GM23338 (cell line): Measurements from ENCODE around the gene PUM2. TPM values are rescaled to one million over a fixed set of nuclear protein-coding genes. Genes with fewer than 3 reads are reported as not detected.

ENCODE experiments used
- ATAC-seq: fragments of 200-7000 bp; cut with Tn5 transposase; 3 replicates; pipeline ENCODE4 v1.9.1; 2020
- DNase-seq: peaks from one replicate; pipeline ENCODE4 v3.0.0-alpha.2; 2015; ENCODE audit warnings: low spot score
- H2AFZ ChIP-seq: fragments of 200-600 bp; sonication (generic); 2 replicates; pipeline ENCODE4 v1.8.0; 2016; ENCODE audit warnings: antibody characterized with exemption, mild to moderate bottlenecking, moderate library complexity
- H3F3A ChIP-seq: fragments of 200-600 bp; sonication (generic); replicated peaks from 2 replicates; pipeline ENCODE4 v1.8.0; 2017; ENCODE audit warnings: antibody characterized with exemption, mixed run types, low read depth
- H3K27ac ChIP-seq: fragments of 200-600 bp; sonication (generic); 2 replicates; pipeline ENCODE4 v1.6.1; 2016; ENCODE audit warnings: low read depth
- H3K27me3 ChIP-seq: fragments of 200-600 bp; sonication (generic); 2 replicates; pipeline ENCODE4 v1.8.0; 2016; ENCODE audit warnings: mild to moderate bottlenecking, mixed run types, moderate library complexity; ENCODE audit not compliant: insufficient read depth
- H3K36me3 ChIP-seq: fragments of 200-600 bp; sonication (generic); 2 replicates; pipeline ENCODE4 v1.8.0; 2016; ENCODE audit warnings: mild to moderate bottlenecking; ENCODE audit not compliant: insufficient read depth
- H3K4me1 ChIP-seq: fragments of 200-600 bp; sonication (generic); 2 replicates; pipeline ENCODE4 v1.8.0; 2016; ENCODE audit warnings: mild to moderate bottlenecking, moderate library complexity; ENCODE audit not compliant: insufficient read depth
- H3K4me2 ChIP-seq: fragments of 200-600 bp; sonication (generic); 2 replicates; pipeline ENCODE4 v1.7.1; 2017; ENCODE audit warnings: mixed run types
- H3K4me3 ChIP-seq: fragments of 200-600 bp; sonication (generic); 2 replicates; pipeline ENCODE4 v1.6.1; 2016; ENCODE audit warnings: mixed run types
- H3K79me2 ChIP-seq: fragments of 200-600 bp; sonication (generic); replicated peaks from 2 replicates; pipeline ENCODE4 v1.8.0; 2017; ENCODE audit warnings: mild to moderate bottlenecking; ENCODE audit not compliant: insufficient read depth
- H3K9me2 ChIP-seq: fragments of 200-600 bp; sonication (generic); 2 replicates; pipeline ENCODE4 v1.8.0; 2017; ENCODE audit not compliant: insufficient read depth
- H4K20me1 ChIP-seq: fragments of 200-600 bp; sonication (generic); replicated peaks from 2 replicates; pipeline ENCODE4 v1.8.0; 2017; ENCODE audit warnings: mild to moderate bottlenecking; ENCODE audit not compliant: insufficient read depth
- H3K27ac Mint-ChIP-seq: 2 replicates; pipeline ENCODE4 v1.8.0; 2020; ENCODE audit warnings: inconsistent platforms, mild to moderate bottlenecking, moderate library complexity, mixed read lengths
- H3K27me3 Mint-ChIP-seq: 3 replicates; pipeline ENCODE4 v1.8.0; 2022; ENCODE audit warnings: low read depth, mild to moderate bottlenecking, moderate library complexity, mixed read lengths, inconsistent platforms; ENCODE audit not compliant: insufficient read depth, poor library complexity
- H3K36me3 Mint-ChIP-seq: 3 replicates; pipeline ENCODE4 v1.8.0; 2021; ENCODE audit warnings: low read depth, mild to moderate bottlenecking, inconsistent platforms, moderate library complexity, mixed read lengths
- H3K4me1 Mint-ChIP-seq: 3 replicates; pipeline ENCODE4 v1.8.0; 2020; ENCODE audit warnings: mild to moderate bottlenecking, inconsistent platforms, mixed read lengths
- H3K4me3 Mint-ChIP-seq: 3 replicates; pipeline ENCODE4 v1.8.0; 2021; ENCODE audit warnings: moderate library complexity, mild to moderate bottlenecking, inconsistent platforms, mixed read lengths
- H3K9me3 Mint-ChIP-seq: 3 replicates; pipeline ENCODE4 v1.8.0; 2020; ENCODE audit warnings: moderate library complexity, mild to moderate bottlenecking, inconsistent platforms, mixed read lengths
- CTCF ChIP-seq, 2 experiments: fragments of 200-600 bp in 1 of 2; sonication (generic) in 1 of 2; conservative IDR thresholded peaks; 2 replicates each; pipeline versions ENCODE4 v1.5.1 to v1.6.1; 2016 to 2017; ENCODE audit warnings: antibody characterized with exemption in 2 of 2, low read depth in 2 of 2, mild to moderate bottlenecking in 2 of 2, moderate library complexity in 1 of 2
- JUNB ChIP-seq: IDR thresholded peaks from one replicate; pipeline ENCODE4 v1.6.1; 2016; ENCODE audit warnings: antibody characterized with exemption; ENCODE audit not compliant: unreplicated experiment
- NANOG ChIP-seq: IDR thresholded peaks from 2 replicates; pipeline ENCODE4 v1.6.1; 2016; ENCODE audit warnings: antibody characterized with exemption, borderline replicate concordance
- POLR2AphosphoS5 ChIP-seq: IDR thresholded peaks from 2 replicates; pipeline ENCODE4 v1.6.1; 2016; ENCODE audit warnings: antibody characterized with exemption, low read depth
- STAT1 ChIP-seq: IDR thresholded peaks from one replicate; pipeline ENCODE4 v1.6.1; 2016; ENCODE audit warnings: antibody characterized with exemption; ENCODE audit not compliant: unreplicated experiment
- ZNF331 ChIP-seq: fragments of 250-450 bp; sonication (Bioruptor Pico); IDR thresholded peaks from 2 replicates; pipeline ENCODE4 v1.5.0; 2020; ENCODE audit warnings: low read depth, mild to moderate bottlenecking, moderate library complexity
- ZNF462 ChIP-seq: fragments of 250-450 bp; sonication (Bioruptor Pico); IDR thresholded peaks from 2 replicates; pipeline ENCODE4 v1.5.0; 2020; ENCODE audit warnings: mild to moderate bottlenecking, moderate library complexity
- polyA plus RNA-seq: library from polyadenylated mRNA; unstranded; fragments of >200 nt; fragmentation: Nextera tagmentation; extraction: Ambion mirVana; gene quantifications from 2 replicates; pipeline ENCODE4 v1.2.1, GENCODE V29; 2016
- total RNA-seq: library from RNA; depleted of rRNA; stranded (reverse); fragments of >200 nt; shearing (Covaris generic); gene quantifications from 2 replicates; pipeline ENCODE4 v1.2.3, GENCODE V29; 2014
- TF ChIP-seq, protein P1 (sequence below): IDR thresholded peaks from 2 replicates; pipeline ENCODE4 v1.6.1; 2016; ENCODE audit warnings: antibody characterized with exemption

Gene PUM2
- total and polyA plus RNA-seq, 2 experiments from 2014 or later = 29.9 to 94.1 TPM

DNA sequence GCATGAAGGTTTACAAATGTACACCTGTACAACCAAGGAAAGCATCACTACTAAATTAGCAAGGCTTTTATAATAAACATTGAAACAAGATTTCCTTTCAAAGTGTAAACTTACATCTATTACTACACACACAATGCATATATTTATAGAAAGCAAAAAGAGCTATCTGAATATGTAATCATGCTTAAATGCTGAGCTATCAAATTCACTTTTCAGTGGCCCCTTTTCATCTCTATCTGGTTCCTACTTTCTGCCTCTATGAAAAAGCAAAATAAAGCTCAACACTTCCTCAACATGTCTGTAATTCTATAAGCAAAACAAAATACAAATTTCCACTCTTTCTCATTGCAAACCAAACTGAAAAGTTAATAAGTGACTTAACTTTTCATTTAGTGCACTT, 100.2 kb downstream of the PUM2 start:
- no peak for TF ChIP-seq ZNF331 (CRISPR knock-in tag)
- H3K36me3 Mint-ChIP-seq = peaks cover 77% of the 10 kb centered on the region
- Histone ChIP-seq H3K27me3 (no peaks in the 10 kb centered on the region), H3K27ac (no peak overlapping the region), H3K4me3 (no peak overlapping the region), H3K9me2 (no peaks in the 10 kb centered on the region), H3K36me3 (peaks cover 39% of the 10 kb centered on the region), H4K20me1 (peaks cover 4% of the 10 kb centered on the region; the same call in 1 of the 2 replicates), H3K4me2 (no peak overlapping the region), H3K79me2 (no peaks in the 10 kb centered on the region), H3F3A (no peaks in the 10 kb centered on the region), H3K4me1 (no peaks in the 10 kb centered on the region), H2AFZ (no peak overlapping the region)
- no peak overlapping the region for H3K27ac Mint-ChIP-seq
- no peak overlapping the region for H3K4me3 Mint-ChIP-seq
- H3K4me1 Mint-ChIP-seq = no peaks in the 10 kb centered on the region; the same call in 2 of the 3 replicates
- DNase-seq (no peak), ATAC-seq (no peak)
- no peaks in the 10 kb centered on the region for H3K9me3 Mint-ChIP-seq
- H3K27me3 Mint-ChIP-seq = peaks cover 2% of the 10 kb centered on the region

DNA sequence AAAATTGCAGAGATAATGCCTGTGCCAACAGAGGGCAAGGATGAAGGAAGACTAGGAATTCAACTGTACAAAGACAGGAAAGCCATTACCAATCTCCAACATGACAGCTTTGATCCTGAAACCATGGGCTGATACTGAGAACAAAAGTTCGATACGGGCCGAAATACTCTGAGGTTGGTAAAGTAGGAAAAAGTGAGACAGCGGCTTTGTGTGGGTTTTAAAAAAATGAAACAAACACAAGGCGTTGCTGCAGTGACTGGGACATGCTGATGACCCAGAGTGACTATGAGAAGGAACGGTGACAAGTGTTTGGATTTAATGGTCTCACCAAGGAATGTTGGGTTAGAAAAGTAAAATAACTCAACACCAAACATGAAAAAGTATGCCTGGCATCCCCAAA, 101.5 kb downstream of the PUM2 start:
- no peaks in the 10 kb centered on the region for H3K27me3 ChIP-seq
- Mint-ChIP-seq H3K27ac (no peak overlapping the region), H3K4me3 (no peak overlapping the region)

More for the DNA sequence above, 101.5 kb downstream of the PUM2 start:
- Histone ChIP-seq H4K20me1 (peaks cover 4% of the 10 kb centered on the region; the same call in 1 of the 2 replicates), H3K4me2 (no peak overlapping the region), H3K4me3 (no peak overlapping the region), H3K27ac (no peak overlapping the region), H3K79me2 (no peaks in the 10 kb centered on the region), H3K9me2 (no peaks in the 10 kb centered on the region), H3F3A (no peaks in the 10 kb centered on the region), H2AFZ (no peak overlapping the region), H3K4me1 (no peaks in the 10 kb centered on the region), H3K36me3 (peaks cover 27% of the 10 kb centered on the region)
- Mint-ChIP-seq H3K36me3 (peaks cover 66% of the 10 kb centered on the region), H3K4me1 (no peaks in the 10 kb centered on the region; the same call in 2 of the 3 replicates), H3K9me3 (no peaks in the 10 kb centered on the region), H3K27me3 (peaks cover 2% of the 10 kb centered on the region)
- DNase-seq (no peak), ATAC-seq (no peak)
- TF ChIP-seq STAT1 (no peak), JUNB (no peak), NANOG (no peak), CTCF (conservative IDR thresholded peaks at IDR 0.05; ENCODE audit: low read depth in 2 of 2) (no peak), POLR2AphosphoS5 (no peak), ZNF462 (no peak), ZNF331 (CRISPR knock-in tag) (no peak)
- TF ChIP-seq, protein P1, sequence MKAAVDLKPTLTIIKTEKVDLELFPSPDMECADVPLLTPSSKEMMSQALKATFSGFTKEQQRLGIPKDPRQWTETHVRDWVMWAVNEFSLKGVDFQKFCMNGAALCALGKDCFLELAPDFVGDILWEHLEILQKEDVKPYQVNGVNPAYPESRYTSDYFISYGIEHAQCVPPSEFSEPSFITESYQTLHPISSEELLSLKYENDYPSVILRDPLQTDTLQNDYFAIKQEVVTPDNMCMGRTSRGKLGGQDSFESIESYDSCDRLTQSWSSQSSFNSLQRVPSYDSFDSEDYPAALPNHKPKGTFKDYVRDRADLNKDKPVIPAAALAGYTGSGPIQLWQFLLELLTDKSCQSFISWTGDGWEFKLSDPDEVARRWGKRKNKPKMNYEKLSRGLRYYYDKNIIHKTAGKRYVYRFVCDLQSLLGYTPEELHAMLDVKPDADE = no peak
